GM21528 (cell line): ENCODE measurements around the gene FBXO24.

ENCODE experiments used
- ATAC-seq: cut with Tn5 transposase; IDR thresholded peaks from one replicate; pipeline ENCODE4 v1.9.1; 2021; ENCODE audit warnings: mild to moderate bottlenecking, moderate library complexity; ENCODE audit not compliant: unreplicated experiment, low FRiP score

FBXO24 gene

DNA sequence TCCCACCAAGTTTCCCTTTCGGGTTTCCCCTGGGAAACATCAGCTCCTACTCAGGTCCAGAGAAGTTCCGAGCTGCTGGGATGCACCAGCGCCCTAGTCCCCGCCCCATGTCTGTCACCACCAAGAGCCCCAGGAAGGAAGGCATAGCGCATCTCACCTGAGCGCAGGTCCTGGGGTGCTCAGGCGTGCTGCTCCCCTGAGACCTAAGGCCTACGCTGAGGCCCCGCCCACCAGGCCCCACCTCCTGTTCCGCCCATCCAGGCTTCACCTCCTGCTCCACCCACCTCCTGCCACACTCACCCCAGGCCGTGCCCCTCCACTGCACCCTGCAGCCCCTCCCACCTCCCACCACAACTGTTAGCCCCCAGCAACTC is 56.4 kb downstream of the FBXO24 start:
- no peak for ATAC-seq

DNA sequence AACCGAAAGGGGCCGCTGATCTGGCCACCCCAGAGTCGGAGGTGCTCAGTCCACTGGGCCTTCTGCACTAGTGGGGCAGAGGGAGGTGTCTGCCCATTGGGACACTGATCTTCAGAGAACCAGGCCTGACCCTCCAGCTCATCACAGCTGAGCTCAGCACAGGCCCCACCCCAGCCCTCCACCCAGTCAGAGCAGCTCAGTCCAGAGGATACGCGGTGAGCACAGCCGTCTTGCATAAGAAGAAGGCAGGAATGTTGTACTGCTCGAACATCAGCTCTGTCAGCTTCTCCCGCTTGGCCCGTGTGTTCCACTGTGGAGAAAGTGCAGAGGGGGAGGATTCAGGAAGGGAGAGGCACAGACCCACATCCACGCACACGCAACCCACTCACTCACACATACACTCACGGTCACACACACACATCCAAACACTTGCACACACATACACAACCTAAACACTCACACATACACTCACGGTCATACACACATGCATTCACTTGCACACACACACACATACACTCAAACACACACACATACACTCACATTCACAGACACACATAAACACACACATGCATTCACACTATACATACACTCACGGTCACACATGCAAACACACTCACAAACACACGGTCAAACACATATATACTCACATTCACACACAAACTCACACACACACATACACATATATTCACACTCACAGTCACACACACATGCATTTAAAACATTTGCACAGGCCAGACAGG is 63.9 kb downstream of the FBXO24 start:
- no peak for ATAC-seq
